Ovary (tissue), 9 donors: ENCODE measurements around the gene GOLGB1. TPM values are rescaled to one million over a fixed set of nuclear protein-coding genes. Genes with fewer than 3 reads are reported as not detected.

ENCODE experiments used
- DNase-seq, 5 donors: peaks; one replicate each; pipeline ENCODE4 v3.0.0-alpha.2; 2019 to 2020
- H3K27ac ChIP-seq, 2 donors: fragments of 200-600 bp; one replicate each; pipeline versions ENCODE4 v1.5.1 to v1.8.0; 2019 to 2022
- H3K27me3 ChIP-seq: fragments of 200-600 bp; one replicate; pipeline ENCODE4 v1.8.0; 2022
- H3K36me3 ChIP-seq: fragments of 200-600 bp; sonication (generic); one replicate; pipeline ENCODE4 v1.5.1; 2019
- H3K4me1 ChIP-seq: one replicate; pipeline ENCODE4 v1.8.1; 2013; ENCODE audit warnings: mild to moderate bottlenecking, moderate library complexity; ENCODE audit not compliant: insufficient read depth
- H3K4me3 ChIP-seq: fragments of 200-600 bp; sonication (generic); one replicate; pipeline ENCODE4 v1.5.1; 2017
- H3K9me3 ChIP-seq, 2 donors: fragments of 200-600 bp in 1 of 2; sonication (generic) in 1 of 2; one replicate each; pipeline versions ENCODE4 v1.5.1 to v1.8.1; 2013 to 2019; ENCODE audit warnings: mild to moderate bottlenecking in 1 of 2, moderate library complexity in 1 of 2
- CTCF ChIP-seq, 3 donors: fragments of 450-650 bp in 2 of 3; fragments of 200-600 bp in 1 of 3; IDR thresholded peaks; one replicate each; pipeline versions ENCODE4 v1.5.1 to v1.8.0; 2016 to 2022; ENCODE audit warnings: antibody characterized with exemption in 3 of 3, mild to moderate bottlenecking in 1 of 3
- EP300 ChIP-seq: sonication (generic); formaldehyde crosslinking; IDR thresholded peaks from one replicate; pipeline ENCODE4 v1.6.1; 2017; ENCODE audit warnings: antibody characterized with exemption
- POLR2A ChIP-seq: fragments of 450-650 bp; IDR thresholded peaks from one replicate; pipeline ENCODE4 v1.6.1; 2017; ENCODE audit warnings: antibody characterized with exemption, mild to moderate bottlenecking, moderate library complexity
- WGBS, 3 donors: extraction: QIAGEN DNeasy Blood & Tissue Kit in 1 of 3; methylation state at CpG; one replicate each; pipeline versions ENCODE4 v1.1.5 to v1.1.7; 2013 to 2017; 5-methylcytosine and 5-hydroxymethylcytosine counted together
- intact Hi-C, 4 donors: fragments of 100-400 bp; cut with DNase I; formaldehyde crosslinking; loops; one replicate each; pipeline versions ENCODE4 v1.11.0 to v1.15.1; 2022 to 2023
- polyA plus RNA-seq, 2 donors: library from polyadenylated mRNA; stranded (reverse); fragments of 200-250 nt in 1 of 2; fragments of 350-450 nt in 1 of 2; fragmentation: Illumina TruSeq in 1 of 2; extraction: RNeasy Lipid Tissue Mini Kit (QIAGEN cat#74804) in 1 of 2; gene quantifications; one replicate each; pipeline ENCODE4 v1.2.3, GENCODE V29; 2013 to 2014
- total RNA-seq, 7 donors: library from RNA; depleted of rRNA in 2 of 7; stranded (reverse); fragments of >200 nt in 2 of 7; fragmentation: NEBNext Ultra II Directional in 3 of 7; extraction: Animal tissue kit (Norgen Biotek cat#: 25700) in 3 of 7; gene quantifications; one replicate each; pipeline versions ENCODE4 v1.1.0 to v1.2.4, GENCODE V29; 2016 to 2023
- donor health status: DM: no; HTN: no; CAD: no; lungs with moderate emphysema.
- donor health status: DM: no; HTN: no; CAD: no.
- donor health status: Bipolar disorder and iron deficiency.
- donor health status: DM: yes; HTN: yes; CAD: no.
- donor health status: DM: no; HTN: no; CAD: no.
- donor health status: DM: yes; HTN: yes; CAD: no.

The GOLGB1 gene
- total and polyA plus RNA-seq, 9 donors: 18.9 to 70.5 (median 50.2) TPM

DNA sequence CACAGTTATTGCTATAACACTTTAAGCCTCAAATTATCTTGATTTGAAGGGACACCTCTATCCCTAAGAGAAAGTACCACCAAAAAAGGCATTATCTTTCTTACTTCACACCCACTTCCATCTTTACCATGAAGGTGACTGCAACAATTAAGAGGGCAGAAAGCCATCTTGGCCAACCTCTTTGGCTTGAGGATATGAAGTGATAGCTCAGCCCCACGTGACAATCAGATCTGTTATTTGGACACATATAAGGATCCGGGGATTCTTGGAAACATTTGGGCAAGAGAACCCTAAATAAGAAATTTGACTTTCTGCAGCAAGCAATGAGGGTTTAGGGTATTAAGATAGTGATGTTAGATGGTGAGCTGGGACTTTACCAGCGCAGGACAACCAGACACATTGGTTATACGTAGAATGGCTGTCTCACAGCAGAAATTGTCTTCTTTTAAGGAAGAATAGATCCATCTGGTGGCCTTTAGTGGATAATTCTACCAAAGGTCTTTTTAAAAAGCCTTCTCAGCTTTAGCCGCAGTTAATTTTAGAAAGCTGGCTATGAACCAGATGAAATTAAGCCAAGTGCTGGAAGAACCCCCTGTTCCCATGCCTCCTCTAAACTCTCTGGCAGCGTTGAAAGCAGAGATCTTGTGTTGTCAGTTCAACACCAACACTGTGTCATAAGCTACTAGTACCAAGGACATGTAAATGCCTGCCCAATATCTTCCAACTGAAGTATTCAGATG, 101.2 kb downstream of the GOLGB1 start:
- no peaks in the 10 kb centered on the region for H3K27me3 ChIP-seq
- intact Hi-C loops: no loop called here
- H3K36me3 ChIP-seq: no peaks in the 10 kb centered on the region
- no peak for TF ChIP-seq POLR2A
- no peak for TF ChIP-seq CTCF (IDR thresholded peaks at IDR 0.05)
- TF ChIP-seq EP300: no peak
- DNase-seq: peak in 1 of 5 donors; percentile 27
- H3K4me1 ChIP-seq: peaks cover 2% of the 10 kb centered on the region
- H3K4me3 ChIP-seq: no peak overlapping the region
- no peaks in the 10 kb centered on the region for H3K9me3 ChIP-seq
- WGBS, 3 donors: 21 to 27% (median 24%) methylated on average over 6 of the region's 6 CpGs
- H3K27ac ChIP-seq: no peak overlapping the region

- no peak for TF ChIP-seq EP300
- TF ChIP-seq CTCF (IDR thresholded peaks at IDR 0.05): no peak
- H3K4me3 ChIP-seq: no peak overlapping the region
- peaks cover 2% of the 10 kb centered on the region for H3K4me1 ChIP-seq
- H3K9me3 ChIP-seq: no peaks in the 10 kb centered on the region
- DNase-seq: no peak
- 89 to 93% (median 90%) methylated on average over 5 of the region's 5 CpGs for WGBS, 3 donors
- intact Hi-C loops: no loop called here
- H3K27ac ChIP-seq: no peak overlapping the region
- H3K36me3 ChIP-seq: no peaks in the 10 kb centered on the region
- H3K27me3 ChIP-seq: no peaks in the 10 kb centered on the region
Observed at GRCh38 chr3:121645054-121645453, 104.5 kb downstream of the GOLGB1 start.

DNA sequence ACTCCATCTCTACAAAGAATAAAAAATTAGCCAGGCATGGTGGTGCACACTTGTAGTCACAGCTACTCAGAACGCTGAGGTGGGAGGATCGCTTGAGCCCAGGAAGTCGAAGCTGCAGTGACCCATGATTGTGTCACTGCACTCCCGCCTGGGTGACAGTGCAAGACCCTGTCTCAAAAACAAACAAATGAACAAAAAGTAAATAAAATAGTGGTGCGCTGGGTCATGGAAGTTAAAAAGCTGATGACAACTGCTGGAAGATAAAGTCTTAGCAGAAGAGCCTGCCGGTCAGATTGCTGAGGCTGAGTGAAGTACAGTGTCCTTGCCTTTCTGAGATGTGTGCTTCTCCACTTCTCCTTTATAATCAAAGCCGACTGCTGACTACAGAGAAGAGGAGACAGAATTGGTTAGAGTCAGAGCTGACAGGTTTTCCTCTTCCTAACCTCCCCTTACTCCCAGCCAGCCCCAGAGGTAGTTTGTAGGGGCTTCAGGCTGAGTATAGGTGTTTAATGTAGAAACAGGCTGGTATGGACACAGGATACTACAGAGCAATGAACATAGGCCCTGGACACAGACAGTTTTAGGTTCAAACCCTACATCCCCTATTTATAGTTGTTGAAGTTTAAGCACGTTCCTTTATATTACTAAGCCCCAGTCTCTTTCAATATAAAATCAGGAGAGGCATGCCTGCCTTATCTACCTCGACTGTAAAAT, 106.8 kb downstream of the GOLGB1 start:
- intact Hi-C loops: no loop called here
- Histone ChIP-seq H3K9me3 (no peaks in the 10 kb centered on the region), H3K4me3 (no peak overlapping the region), H3K27ac (no peak overlapping the region), H3K27me3 (no peaks in the 10 kb centered on the region), H3K4me1 (no peaks in the 10 kb centered on the region), H3K36me3 (no peaks in the 10 kb centered on the region)
- 75 to 84% (median 78%) methylated on average over 9 of the region's 9 CpGs for WGBS, 3 donors
- DNase-seq: no peak
- no peak for TF ChIP-seq CTCF (IDR thresholded peaks at IDR 0.05)
- no peak for TF ChIP-seq POLR2A
- TF ChIP-seq EP300: no peak

DNA sequence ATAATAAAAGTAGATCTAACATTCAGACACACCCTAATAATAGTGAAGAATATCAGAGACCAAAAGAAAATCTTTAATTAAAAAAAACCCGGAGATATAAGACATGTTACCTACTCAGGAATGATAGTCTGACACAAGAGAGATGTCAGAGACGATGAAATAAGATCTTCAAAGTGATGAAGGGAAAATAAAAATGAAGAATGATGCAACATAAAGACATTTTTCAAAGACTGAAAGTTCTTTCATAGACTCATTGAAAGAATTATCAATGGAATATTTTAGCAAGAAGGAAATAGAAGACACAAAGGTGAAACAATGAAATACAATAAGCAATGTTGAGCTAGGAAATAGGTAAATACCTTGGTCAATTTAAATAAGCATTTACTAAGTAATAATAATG, 108.4 kb downstream of the GOLGB1 start:
- TF ChIP-seq CTCF (IDR thresholded peaks at IDR 0.05): no peak
- TF ChIP-seq POLR2A: no peak
- no peak for TF ChIP-seq EP300
- no peaks in the 10 kb centered on the region for H3K4me1 ChIP-seq
- no peaks in the 10 kb centered on the region for H3K9me3 ChIP-seq
- no peak overlapping the region for H3K4me3 ChIP-seq
- intact Hi-C loops: no loop called here
- H3K27ac ChIP-seq: no peak overlapping the region
- no peaks in the 10 kb centered on the region for H3K27me3 ChIP-seq
- H3K36me3 ChIP-seq: no peaks in the 10 kb centered on the region
- WGBS, 3 donors: 90 to 96% (median 95%) methylated on average over 2 of the region's 2 CpGs
- DNase-seq: no peak
